Upper lobe of right lung (tissue), 1 donor: Measurements from ENCODE around the gene CORO2A. TPM values are rescaled to one million over a fixed set of nuclear protein-coding genes. Genes with fewer than 3 reads are reported as not detected.

ENCODE experiments used
- ATAC-seq: fragments of 200-7000 bp; cut with Tn5 transposase; one replicate; pipeline ENCODE4 v1.9.1; 2020; ENCODE audit warnings: mild to moderate bottlenecking, moderate library complexity
- DNase-seq: peaks from one replicate; pipeline ENCODE4 v3.0.0-alpha.2; 2020
- H3K27ac ChIP-seq: fragments of 200-600 bp; one replicate; pipeline ENCODE4 v1.8.0; 2022
- H3K27me3 ChIP-seq: fragments of 200-600 bp; one replicate; pipeline ENCODE4 v1.8.0; 2022; ENCODE audit warnings: mild to moderate bottlenecking
- H3K36me3 ChIP-seq: fragments of 200-600 bp; one replicate; pipeline ENCODE4 v1.8.0; 2022
- H3K4me1 ChIP-seq: fragments of 200-600 bp; one replicate; pipeline ENCODE4 v1.8.0; 2022
- H3K4me3 ChIP-seq: fragments of 200-600 bp; one replicate; pipeline ENCODE4 v1.8.0; 2022; ENCODE audit warnings: mild to moderate bottlenecking
- H3K9me3 ChIP-seq: fragments of 200-600 bp; one replicate; pipeline ENCODE4 v1.8.0; 2022
- intact Hi-C: fragments of 100-400 bp; cut with DNase I; formaldehyde crosslinking; loops from one replicate; pipeline ENCODE4 v1.11.0; 2022
- microRNA-seq: library from miRNA; unstranded; fragments of <30 nt; microRNA quantifications from one replicate; pipeline ENCODE4 v1.2.0, GENCODE V29; 2020; ENCODE audit warnings: borderline microRNAs expressed
- total RNA-seq: library from RNA; stranded (reverse); fragmentation: NEBNext Ultra II Directional; extraction: Animal tissue kit (Norgen Biotek cat#: 25700); gene quantifications from one replicate; pipeline ENCODE4 v1.2.1, GENCODE V29; 2021
- TF ChIP-seq, protein P1 (sequence below): fragments of 200-600 bp; IDR thresholded peaks from one replicate; pipeline ENCODE4 v1.8.0; 2022; ENCODE audit warnings: antibody characterized with exemption
- donor health status: DM: no; HTN: yes; CAD: no; lungs with severe emphysema.

The CORO2A gene
- total RNA-seq, 1 donor from 2014 or later: 20.0 TPM

GRCh38 chr9:98074115-98074990 lies 118.1 kb downstream of the CORO2A start:
- intact Hi-C loops: loop anchor here (10.0 kb wide), 1 partner anchor 180 kb away; the partner anchor contains the start of gene TBC1D2

DNA sequence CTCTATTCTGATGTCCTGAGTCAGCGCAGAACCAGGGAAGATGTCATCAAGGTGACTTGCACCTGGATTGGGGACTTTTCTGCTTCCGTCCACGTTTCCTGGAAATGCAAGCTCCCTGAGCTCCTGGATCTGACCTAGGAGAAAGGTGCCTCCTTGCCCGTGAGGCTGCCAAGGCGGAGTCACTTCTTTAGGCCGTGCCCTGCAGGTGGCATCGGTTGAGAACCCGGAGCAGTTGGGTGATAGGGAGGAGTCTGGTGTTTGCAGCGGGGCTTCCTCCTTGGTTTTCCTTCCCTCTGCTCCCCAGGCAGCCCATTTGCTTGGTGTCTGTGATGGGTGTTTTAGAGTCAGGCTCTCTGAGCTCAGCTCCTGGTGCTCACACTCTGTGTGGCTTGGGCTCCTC lies 120.7 kb downstream of the CORO2A start:
- H3K27ac ChIP-seq: peak overlapping the region; percentile 47
- no peaks in the 10 kb centered on the region for H3K9me3 ChIP-seq
- intact Hi-C loops: loop anchor here (10.0 kb wide), 1 partner anchor 183 kb away; the partner anchor contains the start of gene TBC1D2
- H3K27me3 ChIP-seq: no peaks in the 10 kb centered on the region
- TF ChIP-seq, protein P1, sequence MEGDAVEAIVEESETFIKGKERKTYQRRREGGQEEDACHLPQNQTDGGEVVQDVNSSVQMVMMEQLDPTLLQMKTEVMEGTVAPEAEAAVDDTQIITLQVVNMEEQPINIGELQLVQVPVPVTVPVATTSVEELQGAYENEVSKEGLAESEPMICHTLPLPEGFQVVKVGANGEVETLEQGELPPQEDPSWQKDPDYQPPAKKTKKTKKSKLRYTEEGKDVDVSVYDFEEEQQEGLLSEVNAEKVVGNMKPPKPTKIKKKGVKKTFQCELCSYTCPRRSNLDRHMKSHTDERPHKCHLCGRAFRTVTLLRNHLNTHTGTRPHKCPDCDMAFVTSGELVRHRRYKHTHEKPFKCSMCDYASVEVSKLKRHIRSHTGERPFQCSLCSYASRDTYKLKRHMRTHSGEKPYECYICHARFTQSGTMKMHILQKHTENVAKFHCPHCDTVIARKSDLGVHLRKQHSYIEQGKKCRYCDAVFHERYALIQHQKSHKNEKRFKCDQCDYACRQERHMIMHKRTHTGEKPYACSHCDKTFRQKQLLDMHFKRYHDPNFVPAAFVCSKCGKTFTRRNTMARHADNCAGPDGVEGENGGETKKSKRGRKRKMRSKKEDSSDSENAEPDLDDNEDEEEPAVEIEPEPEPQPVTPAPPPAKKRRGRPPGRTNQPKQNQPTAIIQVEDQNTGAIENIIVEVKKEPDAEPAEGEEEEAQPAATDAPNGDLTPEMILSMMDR: no peak
- DNase-seq: no peak
- peaks cover 21% of the 10 kb centered on the region for H3K4me1 ChIP-seq
- ATAC-seq: no peak
- H3K36me3 ChIP-seq: peaks cover 8% of the 10 kb centered on the region
- H3K4me3 ChIP-seq: no peak overlapping the region

More at GRCh38 chr9:98074115-98074990, 118.1 kb downstream of the CORO2A start:
- no peaks in the 10 kb centered on the region for H3K27me3 ChIP-seq
- peaks cover 19% of the 10 kb centered on the region for H3K36me3 ChIP-seq
- TF ChIP-seq, protein P1: peak; percentile 98
- no peaks in the 10 kb centered on the region for H3K9me3 ChIP-seq
- ATAC-seq (peak; percentile 85), DNase-seq (peak; percentile 74)
- H3K27ac ChIP-seq: peak overlapping the region; percentile 51
- H3K4me1 ChIP-seq: peaks cover 21% of the 10 kb centered on the region
- H3K4me3 ChIP-seq: no peak overlapping the region

Small RNA genes within 50 kb of the gene (microRNA-seq; reads per million reads assigned to microRNA genes)
- gene MIR6854: 0.50 reads per million

Other genes with a start within 250 kb of the CORO2A start
- 107 TPM for gene ANP32B, start 209.3 kb downstream of the CORO2A start, total RNA-seq
- 53.8 TPM for gene NANS, start 135.9 kb downstream of the CORO2A start, total RNA-seq
- gene TRIM14, start 73.4 kb downstream of the CORO2A start, total RNA-seq: 38.7 TPM
- 71.8 TPM for gene TBC1D2, start 63.0 kb upstream of the CORO2A start, total RNA-seq